Thyroid gland (tissue), 4 donors: ENCODE results near the gene MDN1.

Experiments used
- CTCF ChIP-seq, 6 experiments: fragments of 200-600 bp in 3 of 6; fragments of 450-650 bp in 3 of 6; sonication (generic) in 3 of 6; IDR thresholded peaks; one replicate each; pipeline ENCODE4 v1.5.1; 2016 to 2019; ENCODE audit warnings: antibody characterized with exemption in 6 of 6, mild to moderate bottlenecking in 2 of 6, inconsistent platforms in 1 of 6, moderate library complexity in 1 of 6
- POLR2A ChIP-seq, 2 donors: fragments of 450-650 bp; IDR thresholded peaks; one replicate each; pipeline ENCODE4 v1.6.1; 2017; ENCODE audit warnings: antibody characterized with exemption in 2 of 2, mild to moderate bottlenecking in 2 of 2, moderate library complexity in 1 of 2

- TF ChIP-seq POLR2A (IDR thresholded peaks at IDR 0.05) (no peak), CTCF (IDR thresholded peaks at IDR 0.05) (no peak)
Observed at GRCh38 chr6:89817481-89817880, 2.1 kb downstream of the MDN1 start.
